ENCODE data around the gene DPM1.
"Not testable (repeated sequence)": the region's sequence is repeated elsewhere in the genome, so short reads cannot be mapped to it uniquely, and the experiment has no call there.

DPM1 gene

DNA sequence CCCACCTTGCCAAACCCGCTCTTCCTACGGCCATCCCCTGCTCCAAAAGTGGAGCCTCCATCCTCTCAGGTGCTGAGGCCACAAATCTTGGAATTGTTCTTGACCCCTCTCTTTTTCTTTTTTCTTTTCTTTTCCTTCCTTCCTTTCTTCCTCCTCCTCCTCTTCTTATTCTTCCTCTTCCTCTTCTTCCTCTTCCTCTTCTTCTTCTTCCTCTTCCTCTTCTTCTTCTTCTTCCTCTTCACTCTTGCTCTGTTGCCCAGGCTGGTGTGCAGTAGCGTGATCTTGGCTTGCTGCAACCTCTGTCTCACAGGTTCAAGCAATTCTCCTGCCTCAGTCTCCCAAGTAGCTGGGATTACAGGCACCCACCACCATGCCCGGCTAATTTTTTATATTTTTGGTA lies 20.2 kb upstream of the DPM1 start:
- not testable (repeated sequence) for DNase-seq

DNA sequence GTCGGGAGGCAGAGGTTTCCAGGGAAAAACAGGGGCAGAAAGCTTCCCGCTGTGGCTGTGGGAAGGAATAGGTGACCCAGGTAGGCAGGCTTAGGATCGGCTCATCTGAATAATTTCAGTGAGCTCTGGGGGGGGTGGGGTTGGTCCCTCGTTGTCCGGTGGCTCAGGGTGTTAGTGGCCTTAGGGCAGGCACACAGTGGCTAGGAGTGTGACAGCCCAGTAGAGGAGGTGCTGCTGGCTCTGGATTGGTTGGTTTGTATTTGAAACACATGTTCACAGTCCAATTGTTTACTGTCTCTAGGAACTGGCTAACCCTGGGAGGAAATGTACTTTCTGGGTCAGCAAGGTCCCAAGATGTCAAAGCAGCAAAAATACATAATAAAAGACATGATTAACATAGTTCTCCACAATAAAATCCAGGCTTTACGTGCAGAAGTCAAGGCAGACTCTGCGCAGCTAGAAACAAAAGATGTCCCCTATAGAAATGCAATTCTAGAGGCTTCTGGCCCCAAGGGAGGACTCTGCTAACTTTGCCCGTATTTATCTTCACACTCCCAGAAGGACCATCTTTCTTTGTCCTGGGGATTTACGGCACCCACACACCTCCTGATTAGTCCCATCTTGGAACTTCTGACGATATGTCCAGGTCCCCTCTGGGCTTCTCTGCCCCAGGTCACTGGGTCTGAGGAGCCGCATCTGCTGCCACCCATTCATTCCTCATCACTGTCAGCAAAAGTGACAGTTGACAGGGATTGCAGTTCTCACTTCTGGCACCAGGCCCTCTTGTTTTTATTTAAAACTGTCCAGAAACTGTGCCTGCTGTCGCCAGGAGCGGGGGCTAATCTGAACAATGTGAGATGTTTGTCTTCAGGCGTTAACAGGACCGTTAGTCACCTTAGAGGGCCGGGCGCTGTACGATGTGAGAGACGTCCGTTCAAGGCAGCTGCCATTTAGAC lies 19.0 kb upstream of the DPM1 start:
- DNase-seq, result no peak

DNA sequence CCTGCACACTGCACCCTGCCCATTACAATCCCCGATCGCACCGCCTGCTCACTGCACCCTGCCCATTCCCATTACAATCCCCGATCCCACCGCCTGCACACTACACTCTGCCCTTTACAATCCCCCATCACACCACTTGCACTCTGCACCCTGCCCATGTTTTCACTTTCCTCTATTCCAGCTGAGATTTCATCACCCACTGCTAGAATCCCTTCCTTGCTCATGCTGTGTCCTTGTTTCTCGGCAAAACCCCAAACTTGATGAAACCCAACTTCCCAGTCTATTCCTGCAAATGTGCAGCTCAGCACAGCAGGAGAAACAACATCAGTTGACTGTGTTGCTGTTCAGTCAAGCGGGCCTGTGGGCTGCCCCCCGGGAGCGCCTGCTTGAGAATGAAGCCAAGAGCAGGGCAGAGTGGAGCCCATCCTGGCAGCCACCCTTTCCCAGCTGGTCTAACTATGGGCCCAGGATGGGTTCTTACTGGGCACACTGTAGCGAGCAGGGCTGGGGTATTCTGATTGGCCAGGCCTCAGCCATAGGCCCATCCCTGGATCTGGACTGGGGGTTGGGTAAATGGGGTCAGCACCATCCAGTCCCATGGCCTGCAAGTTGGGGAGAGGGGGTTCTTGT lies 17.5 kb upstream of the DPM1 start:
- DNase-seq, result no peak

DNA sequence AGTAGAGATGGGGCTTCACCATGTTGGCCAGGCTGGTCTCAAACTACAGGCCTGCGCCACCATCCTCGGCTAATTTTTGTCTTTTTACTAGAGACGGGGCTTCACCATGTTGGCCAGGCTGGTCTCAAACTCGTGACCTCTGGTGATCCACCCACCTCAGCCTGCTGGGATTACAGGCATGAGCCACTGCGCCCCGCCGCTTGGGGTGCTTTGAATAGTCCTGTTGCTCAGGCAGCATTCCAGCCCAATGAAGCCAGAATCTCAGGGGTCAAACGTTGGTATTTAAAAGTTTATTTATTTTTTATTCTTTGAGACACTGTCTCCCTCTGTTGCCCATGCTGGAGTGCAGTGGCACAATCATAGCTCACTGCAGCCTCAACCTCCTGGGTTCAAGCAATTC lies 11.6 kb upstream of the DPM1 start:
- no peak for DNase-seq

DNA sequence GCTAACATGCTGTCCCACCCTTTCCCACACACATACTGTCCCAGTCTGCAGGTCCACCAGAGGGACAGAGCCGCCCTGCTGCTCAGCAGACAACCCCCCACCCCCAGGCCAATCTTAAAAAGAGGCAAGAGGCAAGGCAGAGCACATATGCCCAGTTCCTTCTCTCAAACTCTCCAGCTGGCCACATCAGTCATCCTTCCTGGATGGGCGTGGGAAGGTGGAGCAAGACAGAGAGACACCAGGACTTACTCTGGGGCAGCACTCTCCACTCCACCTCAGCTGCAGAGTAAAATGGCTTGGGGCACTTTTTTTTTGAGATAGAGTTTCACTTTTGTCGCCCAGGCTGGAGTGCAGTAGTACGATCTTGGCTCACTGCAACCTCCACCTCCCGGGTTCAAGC lies 11.1 kb upstream of the DPM1 start:
- no peak for DNase-seq

DNA sequence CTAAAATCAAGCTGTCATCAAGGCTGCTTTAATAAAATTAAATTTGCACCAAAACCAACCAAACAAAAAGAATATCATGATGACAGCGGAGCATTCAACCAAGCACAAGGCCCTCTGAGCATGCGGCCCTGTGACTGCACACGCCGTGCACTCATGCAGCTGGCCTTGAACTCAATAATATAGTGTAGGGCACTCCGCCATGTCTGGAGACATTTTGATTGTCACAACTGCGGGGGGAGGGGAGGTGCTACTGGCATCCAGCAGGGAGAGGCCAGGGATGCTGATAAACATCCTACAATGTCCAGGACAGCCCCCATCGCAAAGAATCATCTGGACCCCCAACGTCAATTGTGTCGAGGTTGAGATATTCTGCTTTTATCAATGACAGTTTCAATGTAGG lies 10.0 kb upstream of the DPM1 start:
- DNase-seq, result no peak

DNA sequence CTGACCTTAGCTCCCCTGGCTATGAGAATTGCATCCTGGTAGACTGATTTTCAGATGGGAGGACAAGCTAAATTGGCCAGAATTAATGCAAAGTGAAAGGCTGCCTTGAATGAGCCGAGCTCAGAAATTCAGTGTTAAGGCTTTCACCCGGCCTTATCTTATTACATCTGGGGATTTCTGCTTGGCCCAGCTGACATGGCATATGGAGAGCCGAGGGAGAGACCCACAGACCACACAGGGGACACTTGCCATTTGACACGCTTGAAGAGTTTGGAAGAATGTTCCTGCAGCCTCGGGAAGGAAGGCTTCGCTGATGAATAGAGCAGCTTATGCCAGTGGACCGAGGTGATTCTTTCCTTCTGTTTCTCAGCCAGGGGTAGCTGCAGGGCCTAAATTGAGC lies 9.3 kb upstream of the DPM1 start:
- no peak for DNase-seq

DNA sequence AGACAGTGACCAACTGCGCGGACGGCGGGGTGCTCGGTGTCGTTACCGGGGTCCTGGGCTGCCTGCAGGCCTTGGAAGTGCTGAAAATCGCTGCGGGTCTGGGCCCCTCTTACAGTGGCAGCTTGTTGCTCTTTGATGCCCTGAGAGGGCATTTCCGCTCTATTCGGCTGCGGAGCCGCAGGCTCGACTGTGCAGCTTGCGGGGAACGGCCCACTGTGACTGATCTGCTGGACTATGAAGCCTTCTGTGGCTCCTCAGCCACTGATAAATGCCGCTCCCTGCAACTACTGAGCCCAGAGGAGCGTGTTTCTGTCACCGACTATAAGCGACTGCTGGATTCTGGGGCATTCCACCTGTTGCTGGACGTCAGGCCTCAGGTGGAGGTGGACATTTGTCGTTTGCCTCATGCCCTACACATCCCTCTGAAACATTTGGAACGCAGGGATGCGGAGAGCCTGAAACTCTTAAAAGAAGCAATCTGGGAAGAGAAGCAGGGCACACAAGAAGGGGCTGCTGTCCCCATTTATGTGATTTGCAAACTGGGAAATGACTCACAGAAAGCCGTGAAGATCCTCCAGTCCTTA lies 1.3 kb upstream of the DPM1 start:
- DNase-seq, result no peak

DNA sequence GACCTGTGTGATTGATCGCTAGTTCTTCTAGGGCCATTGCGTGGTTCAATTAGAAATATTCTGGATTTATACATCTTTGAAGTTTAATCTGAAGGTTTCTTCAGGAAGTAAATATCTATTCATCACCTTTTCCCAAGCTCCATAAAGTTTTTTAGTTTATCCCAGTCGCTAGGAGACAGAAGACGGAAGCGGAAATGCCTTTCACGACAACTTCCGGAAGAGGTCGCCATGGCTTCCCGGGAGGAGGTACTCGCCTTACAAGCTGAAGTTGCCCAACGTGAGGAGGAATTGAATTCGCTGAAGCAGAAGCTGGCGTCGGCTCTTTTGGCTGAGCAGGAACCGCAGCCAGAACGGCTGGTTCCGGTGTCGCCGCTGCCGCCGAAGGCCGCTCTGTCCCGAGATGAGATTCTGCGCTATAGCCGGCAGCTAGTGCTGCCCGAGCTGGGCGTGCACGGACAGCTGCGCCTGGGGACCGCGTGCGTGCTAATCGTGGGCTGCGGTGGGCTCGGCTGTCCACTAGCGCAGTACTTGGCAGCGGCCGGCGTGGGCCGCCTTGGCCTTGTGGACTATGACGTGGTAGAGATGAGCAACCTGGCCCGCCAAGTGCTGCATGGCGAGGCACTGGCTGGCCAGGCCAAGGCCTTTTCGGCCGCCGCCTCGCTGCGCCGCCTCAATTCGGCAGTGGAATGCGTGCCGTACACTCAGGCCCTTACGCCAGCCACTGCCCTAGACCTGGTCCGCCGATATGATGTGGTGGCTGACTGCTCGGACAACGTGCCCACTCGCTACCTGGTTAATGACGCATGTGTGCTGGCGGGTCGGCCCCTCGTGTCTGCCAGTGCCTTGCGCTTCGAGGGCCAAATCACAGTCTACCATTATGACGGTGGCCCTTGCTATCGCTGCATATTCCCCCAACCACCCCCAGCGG lies 547 bp upstream of the DPM1 start, which contains the start of gene MOCS3:
TSS of gene MOCS3 (plus strand) at position 204 of the 928 bp plus-strand sequence. CDS start at position 229, 25 bp downstream.
- DNase-seq, result peak; percentile 91

DNA sequence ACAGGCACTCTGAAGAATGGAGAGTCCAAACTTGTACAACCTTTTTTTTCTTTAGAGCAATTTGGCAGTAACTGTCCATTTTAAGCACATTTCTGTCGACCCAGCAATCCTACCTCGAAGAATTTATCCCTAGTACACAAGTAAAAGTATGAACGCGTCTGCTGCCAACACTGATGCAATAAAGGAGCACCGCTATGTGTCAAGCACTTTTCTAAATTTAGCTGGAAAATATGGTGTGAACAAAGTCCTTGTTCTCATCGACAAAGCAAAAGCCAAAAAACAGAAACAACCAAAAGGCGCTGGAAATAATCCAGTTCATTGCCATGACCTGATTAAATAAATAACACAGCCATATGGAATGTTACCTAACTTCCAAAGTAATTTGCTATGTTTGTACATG lies 1.1 kb downstream of the DPM1 start:
- DNase-seq, result no peak

DNA sequence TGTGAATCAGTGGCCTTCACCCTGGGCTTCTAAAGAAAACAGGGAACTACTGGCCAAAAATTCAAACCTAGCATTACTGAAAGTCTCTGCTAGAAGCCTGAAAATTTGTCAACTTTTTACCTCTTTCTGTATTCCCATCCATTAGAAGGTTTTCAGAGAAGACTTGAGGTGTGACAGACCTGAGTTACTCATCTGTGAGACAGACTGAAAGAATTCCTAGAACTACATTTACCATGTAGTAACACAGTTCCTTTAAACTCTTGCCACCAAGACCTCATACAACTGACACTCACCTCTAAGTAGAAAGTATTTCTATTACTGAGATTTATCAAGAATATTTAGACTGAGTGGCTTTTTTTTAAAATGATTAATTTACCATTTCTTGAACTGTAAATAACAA lies 4.5 kb downstream of the DPM1 start:
- no peak for DNase-seq

DNA sequence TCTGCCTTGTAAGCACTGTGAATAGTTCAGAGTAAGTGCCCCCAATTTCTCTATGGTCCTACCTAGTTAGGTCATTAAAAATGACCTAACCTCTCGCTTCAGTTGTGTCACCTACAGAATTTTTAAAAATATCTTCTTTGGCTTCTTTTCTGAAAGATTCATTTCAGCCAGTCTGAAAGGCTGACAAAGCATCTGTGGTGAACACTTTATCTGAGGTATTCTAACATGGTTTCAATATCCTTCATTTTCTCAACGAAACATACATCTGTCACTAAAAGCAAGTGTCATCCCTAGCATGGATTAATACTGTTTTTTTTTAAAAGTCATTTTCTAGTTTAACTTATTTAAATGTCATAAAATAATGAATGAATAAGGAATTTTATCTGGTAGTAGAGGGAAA lies 5.1 kb downstream of the DPM1 start:
- DNase-seq, result no peak

DNA sequence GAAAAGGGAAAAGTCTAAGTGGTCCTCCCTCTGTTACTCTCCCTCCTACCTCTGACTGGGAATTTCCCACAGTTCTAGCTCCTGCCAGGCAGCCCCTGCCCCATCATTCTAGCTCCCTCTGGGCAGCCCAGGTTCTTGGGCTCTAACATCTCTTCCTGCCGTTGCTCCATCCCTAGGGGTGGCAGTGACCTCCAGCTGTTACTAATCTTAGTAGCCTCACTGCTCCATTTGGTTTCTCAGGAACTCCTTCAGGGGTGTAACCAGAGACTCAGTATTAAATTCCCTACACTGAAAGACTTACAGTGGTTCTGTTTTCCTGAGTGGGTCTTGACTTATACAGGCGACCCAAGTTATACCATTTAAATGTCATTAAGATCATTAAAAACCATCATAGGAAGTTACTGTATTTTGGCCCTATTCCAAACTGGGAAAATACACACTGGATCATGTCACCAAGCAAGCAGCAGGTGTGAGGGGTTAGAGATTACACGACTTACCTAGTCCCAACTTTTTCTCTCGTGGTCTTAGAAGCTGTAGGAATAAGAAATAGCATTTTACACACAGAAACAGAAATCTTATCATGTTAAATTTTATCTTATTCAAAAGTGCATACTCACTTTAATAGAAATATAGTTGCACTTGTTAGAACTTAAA lies 10.1 kb downstream of the DPM1 start:
- DNase-seq, result no peak

DNA sequence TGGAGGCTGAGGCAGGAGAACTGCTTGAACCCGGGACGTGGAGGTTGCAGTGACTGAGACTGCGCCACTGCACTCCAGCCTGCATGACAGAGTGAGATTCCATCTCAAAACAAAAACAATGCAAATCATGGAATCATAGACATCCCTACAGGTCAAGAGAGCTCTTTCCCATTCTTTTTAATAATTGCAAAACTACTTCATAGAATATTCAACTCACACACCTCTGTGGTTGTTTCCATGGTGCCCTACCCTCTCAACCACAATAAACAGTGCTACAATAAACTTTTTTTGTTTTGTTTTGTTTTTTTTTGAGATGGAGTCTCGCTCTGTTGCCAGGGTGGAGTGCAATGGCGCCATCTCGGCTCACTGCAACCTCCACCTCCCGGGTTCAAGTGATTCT lies 15.3 kb downstream of the DPM1 start:
- DNase-seq, result no peak

DNA sequence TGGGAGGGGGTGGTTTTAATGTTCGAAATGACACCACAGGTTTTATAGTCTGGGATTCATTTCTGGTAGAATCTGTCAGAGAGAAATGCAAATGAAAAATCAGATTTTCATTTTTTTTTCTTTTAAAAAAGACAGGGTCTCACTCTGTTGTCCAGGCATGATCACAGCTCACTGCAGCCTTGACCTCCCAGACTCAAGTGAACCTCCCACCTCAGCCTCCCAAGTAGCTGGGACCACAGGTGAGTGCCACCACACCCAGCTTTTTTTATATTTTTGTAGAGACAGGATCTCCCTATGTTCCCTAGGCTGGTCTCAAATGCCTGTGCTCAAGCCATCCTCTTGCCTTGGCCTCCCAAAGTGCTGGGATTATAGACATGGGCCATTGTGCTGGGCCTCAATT lies 24.7 kb downstream of the DPM1 start:
- DNase-seq, result no peak

DNA sequence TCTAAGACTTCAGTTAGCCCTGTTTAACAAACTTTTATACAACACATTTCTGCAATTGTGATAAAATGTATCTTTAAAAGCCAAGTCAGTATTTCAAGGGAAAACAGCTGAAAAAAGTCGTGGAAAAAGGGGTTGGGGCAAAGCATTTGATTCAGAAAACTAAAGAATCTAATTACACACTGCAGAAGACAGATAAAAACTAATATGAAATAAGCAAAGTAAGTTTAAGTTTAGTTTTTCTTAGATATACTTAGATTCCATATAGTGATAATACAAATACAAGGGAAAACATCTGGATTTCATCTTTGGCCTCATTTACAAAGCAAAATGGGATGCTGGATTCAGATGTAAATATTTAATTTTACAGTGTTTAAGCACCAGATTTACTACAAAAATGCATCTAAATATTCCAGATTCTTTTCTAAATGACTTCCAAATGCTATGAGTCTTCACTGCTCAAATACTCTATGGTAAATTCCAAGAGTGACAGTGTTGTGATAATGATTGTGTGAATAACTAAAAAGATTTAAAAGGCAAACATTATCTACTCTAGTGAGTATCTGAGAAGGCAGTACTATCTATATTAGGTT lies 25.5 kb downstream of the DPM1 start:
- DNase-seq, result no peak

DNA sequence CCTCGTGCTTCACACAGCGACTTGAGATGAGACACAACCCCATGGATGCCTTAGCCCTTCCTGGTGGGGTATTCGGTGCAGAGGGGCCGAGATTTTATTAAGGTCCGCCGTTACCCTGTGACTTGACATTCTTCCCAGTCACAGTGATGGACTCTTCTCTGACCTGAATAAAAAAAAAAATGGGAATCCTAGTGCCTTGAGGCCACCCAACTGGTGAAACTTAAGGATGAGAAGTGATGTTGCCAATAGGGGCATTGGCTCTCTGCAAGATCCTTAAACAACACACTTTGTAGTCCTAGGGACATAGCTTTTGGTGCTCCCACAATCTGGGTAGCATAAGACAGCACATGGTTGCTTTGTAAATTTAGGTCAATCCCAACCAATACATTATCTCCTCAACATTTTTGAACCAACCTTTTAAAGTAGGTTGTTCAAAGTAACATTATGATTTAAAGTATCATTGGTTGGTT lies 26.3 kb downstream of the DPM1 start:
- DNase-seq, result no peak

DNA sequence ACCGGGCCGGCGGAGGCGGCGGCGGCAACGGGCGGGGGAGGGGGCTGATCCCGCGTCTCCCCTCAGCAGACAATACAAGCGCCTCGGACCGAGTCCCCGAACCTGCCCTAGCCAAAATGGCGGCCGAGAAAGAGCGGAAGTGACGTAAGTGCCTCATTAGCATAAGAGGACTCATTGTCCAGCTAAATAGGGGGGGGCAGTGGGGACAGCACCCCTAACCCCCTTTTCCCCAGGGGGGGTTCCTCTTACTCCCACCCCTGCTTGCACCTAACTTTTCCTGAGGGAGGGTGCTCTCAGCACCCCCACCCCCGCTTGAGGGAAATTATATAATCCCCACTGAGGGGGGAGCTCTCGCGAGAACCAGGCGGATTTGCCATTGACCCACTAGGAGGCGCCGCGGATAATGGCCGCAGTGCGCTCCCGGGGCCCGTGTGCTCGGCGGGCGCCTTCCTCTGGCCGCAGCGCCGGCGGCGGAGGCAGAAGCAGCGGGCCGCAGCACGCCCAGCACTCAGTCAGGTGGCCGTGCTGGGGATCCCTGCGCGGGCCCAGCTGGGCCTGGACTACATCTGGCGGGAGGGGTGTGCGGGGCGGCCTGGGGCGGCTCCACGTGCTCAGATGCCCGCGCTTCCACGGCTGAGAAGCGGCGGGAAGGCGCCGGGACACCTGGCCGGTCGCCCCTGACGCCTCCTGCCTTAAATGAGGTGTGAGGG lies 26.9 kb downstream of the DPM1 start, which contains the start of gene ADNP:
TSS of gene ADNP (minus strand) at position 132 of the 710 bp plus-strand sequence. CDS start 27,441 bp downstream, outside the sequence.
- DNase-seq, result peak; percentile 93

DNA sequence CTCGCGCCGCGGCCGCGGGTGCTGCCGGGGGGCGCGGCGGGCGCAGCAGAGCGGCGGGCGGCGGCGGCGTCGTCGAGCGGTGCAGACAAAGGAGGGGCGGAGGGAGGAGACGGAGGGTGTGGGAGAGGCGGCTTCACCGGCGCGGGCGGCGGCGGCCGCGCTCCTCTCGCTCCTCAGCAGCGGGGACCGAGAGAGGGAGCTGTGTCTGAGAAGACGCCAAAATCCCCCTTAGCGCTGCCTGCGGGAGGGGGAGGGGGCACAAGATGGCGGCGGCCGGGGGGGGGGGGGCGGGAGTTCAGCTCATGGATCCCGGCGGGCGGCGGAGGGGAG lies 27.4 kb downstream of the DPM1 start:
- no peak for DNase-seq

DNA sequence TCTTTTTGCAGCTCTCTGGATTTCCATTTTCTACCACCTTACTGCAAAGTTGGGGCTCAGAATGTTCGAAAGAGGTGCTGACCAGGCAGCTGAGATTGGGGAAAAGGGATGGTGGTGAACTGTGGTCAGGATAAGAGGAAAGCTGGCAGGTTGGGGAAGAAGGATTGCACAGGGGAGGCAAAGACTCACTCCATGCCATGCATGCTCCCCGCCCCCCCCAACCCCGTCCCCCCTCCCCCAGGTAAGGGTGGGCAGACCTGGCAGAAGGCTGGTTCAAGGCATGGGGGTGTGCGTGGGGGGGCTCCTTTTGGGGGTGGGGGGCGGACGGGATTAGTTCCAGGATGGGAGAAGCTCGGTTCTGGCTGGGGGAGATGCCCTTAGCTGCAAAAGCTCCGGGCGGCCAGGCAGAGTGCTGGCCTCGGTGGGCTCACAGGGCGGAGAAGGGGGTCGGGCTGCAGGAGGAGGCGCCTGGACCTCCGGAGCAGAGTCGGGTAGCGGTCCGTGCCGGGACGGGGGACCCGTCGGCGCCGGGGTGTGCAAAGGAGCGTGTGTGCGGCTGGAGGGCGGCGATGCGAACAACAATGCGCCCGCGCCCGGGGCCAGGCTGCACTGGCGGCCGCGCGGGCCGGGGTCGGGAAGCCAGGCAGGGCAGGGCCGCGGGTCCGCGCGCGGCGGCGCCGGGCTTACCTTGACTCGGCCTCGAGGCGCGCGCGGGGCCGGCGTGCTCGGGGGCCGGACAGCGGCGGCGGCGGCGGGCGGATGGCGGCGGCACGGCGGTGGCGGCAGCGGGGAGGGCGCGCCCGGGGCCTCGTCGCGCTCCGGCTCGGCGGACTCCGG lies 28.0 kb downstream of the DPM1 start:
- DNase-seq, result no peak
